Raji (cell line): ENCODE results near the gene IQSEC3.

Source experiments
- POLR2A ChIP-seq: IDR thresholded peaks from 2 replicates; pipeline ENCODE4 v1.6.1; 2011; ENCODE audit warnings: low read depth, low read length, control low read depth; ENCODE audit not compliant: insufficient read depth

IQSEC3 gene

GRCh38 chr12:131008-131407 lies 64.4 kb downstream of the IQSEC3 start:
- TF ChIP-seq POLR2A = no peak

- TF ChIP-seq POLR2A = no peak
Measured at GRCh38 chr12:131732-132495, 65.3 kb downstream of the IQSEC3 start.

GRCh38 chr12:135138-135537 lies 68.6 kb downstream of the IQSEC3 start:
- no peak for TF ChIP-seq POLR2A

GRCh38 chr12:138171-138897 lies 71.8 kb downstream of the IQSEC3 start:
- no peak for TF ChIP-seq POLR2A

GRCh38 chr12:138898-139534 lies 72.4 kb downstream of the IQSEC3 start:
- no peak for TF ChIP-seq POLR2A

- TF ChIP-seq POLR2A = no peak
Measured at GRCh38 chr12:139585-139984, 73.0 kb downstream of the IQSEC3 start.

DNA sequence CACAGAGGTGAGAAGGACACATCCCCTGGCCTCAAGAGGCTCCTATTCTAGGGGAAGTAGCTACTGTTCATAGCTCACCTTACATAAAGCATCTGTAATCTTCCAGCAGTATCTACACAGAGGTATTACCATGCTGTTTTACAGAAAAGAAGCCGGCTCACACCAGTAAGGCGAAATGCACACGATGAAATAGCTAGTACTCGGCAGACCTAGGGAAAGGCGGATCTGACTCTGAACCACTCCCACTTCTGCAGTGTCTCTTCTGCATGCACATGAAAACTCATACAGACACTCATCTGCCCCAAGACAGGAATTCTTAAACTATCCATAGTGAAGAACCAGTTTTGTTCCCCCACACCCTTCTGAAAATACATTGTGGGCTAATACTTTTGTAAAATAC lies 73.6 kb downstream of the IQSEC3 start:
- TF ChIP-seq POLR2A = no peak

DNA sequence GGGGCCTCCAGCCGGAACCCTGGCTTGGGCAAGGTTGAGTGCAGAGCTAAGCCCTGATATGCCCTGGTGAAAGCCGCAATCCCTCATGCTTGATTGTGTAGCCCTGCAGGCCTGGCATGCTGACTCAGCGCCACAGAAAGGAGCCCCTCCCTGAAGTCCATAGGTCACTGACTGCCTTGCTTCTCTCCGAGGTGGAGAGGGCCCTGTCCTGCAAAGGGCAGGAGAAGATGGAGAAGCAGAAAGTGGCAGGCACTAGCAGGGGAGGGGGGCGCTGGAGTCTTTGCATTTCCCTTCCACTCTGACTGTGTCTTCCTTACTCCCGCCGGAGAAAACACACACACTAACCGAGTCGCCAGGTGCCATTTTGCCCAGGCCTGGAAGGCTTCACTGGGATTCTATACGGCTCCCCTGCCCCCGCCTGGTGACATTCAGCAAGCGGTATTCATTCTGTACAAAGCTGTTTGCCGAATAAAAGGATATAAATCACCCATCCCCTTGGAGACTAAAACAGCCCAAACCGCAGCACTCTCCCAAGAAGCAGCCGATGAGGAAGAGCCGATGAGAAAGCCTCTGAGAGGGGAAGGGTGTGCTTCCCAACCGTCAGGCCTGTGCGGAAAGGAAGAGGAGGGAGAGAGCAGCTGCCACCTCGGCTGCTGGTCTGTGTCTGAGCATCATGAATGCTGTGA lies 77.5 kb downstream of the IQSEC3 start:
- TF ChIP-seq POLR2A = no peak

DNA sequence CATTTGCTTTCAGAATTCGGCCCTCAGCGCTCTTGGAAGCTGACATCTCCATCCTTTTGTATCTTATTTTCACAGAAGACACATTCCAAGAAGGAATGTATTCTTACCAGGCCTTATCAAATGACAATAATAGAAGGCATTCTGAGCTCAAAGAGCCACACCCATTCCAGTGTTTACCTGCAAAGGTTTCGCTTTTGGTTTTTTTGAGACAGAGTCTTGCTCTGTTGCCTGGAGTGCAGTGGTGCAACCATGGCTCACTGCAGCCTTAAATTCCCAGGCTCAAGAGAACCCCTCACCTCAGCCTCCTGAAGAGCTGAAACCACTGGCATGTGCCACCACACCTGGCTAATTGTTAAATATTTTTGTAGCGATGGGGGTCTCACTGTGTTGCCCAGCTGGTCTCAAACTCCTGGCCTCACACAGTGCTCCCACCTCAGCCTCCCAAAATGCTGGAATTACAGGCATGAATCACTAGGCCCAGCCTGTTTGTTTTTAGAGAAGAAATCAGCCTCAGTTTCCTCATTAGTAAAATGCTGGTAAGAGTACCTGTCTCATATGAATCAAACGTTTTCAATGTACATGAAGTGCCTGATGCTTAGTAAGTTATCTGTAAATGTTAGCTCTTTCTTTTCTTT lies 78.2 kb downstream of the IQSEC3 start:
- no peak for TF ChIP-seq POLR2A

DNA sequence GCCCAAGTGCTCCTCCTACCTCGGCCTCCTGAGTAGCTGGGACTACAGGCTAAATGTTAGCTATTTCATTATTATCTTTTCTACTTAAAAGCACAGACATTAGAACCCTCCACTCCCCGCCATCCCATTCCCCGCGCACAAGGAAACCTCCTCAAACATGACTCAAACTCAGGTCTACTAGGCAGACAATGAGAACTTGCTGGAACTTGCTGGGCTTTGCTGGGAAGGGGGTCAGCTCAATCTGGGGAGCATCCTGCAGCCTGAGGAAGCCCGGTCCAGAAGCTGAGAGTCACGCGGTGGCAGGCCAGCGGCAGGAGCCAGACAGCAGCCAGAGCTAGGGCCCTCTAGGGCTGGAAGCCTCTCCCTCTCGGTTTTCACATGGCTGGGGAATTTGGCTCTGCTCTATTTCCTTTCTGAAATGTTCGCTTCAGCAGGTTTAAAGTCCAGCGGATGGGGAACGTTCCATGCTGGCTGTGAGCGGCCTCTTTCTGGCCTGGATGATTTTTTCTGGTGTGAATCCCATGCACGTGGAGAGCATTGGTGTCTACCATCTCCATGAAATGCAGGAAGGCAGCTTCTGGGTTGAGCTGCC lies 78.9 kb downstream of the IQSEC3 start:
- TF ChIP-seq POLR2A = no peak

DNA sequence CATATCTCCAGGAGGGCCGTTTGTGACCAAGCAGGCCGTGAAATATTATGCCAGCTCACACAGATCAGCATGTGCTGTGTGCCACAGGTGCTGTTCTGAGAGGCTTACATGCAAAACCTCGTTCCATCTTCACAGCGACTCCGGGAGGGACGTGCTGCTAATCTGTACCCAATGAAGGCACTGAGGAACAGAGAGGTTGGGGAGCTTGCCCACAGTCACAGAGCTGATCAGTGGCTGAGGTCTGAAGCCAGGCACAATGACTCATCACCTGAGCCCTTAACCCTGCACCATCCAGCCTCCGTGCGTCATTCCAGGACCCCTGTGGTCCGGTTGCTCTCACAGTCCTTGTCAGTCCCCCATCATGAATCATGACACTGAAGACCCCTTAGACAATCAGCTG lies 80.7 kb downstream of the IQSEC3 start:
- TF ChIP-seq POLR2A = no peak

GRCh38 chr12:148676-149416 lies 82.3 kb downstream of the IQSEC3 start:
- TF ChIP-seq POLR2A = no peak

- no peak for TF ChIP-seq POLR2A
Measured at GRCh38 chr12:151579-151978, 85.0 kb downstream of the IQSEC3 start.

DNA sequence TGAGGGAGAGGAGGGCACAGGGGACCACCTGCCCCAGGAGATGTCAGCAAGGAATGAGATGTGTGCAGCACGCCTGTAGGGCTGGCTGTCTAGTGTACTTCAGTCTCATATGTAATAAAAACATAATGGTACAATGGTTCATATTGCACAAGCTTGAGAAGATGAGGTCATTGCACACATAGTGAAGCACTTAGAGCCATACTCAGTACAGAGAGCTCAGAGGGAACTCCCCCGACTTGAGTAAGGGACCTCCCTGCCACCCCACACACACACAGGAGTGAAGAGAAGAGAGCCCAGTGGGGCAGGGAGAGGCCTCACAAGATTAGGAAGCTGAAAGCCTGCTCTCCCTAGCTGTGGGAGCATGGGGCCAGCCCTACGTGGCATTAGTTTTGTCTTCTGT lies 85.9 kb downstream of the IQSEC3 start:
- TF ChIP-seq POLR2A = no peak

- TF ChIP-seq POLR2A = no peak
Measured at GRCh38 chr12:153080-153746, 86.6 kb downstream of the IQSEC3 start.
